Epithelial cell of proximal tubule (primary cell): ENCODE data around the gene PDXK. TPM values are rescaled to one million over a fixed set of nuclear protein-coding genes. Genes with fewer than 3 reads are reported as not detected.

Source experiments
- DNase-seq: peaks from one replicate; pipeline ENCODE4 v3.0.0-alpha.2; 2011; ENCODE audit warnings: low read depth
- H3K4me3 ChIP-seq: 2 replicates; pipeline ENCODE4 v1.5.1; 2011; ENCODE audit warnings: low read depth, mild to moderate bottlenecking, low read length
- CTCF ChIP-seq: conservative IDR thresholded peaks from 2 replicates; pipeline ENCODE4 v1.5.1; 2012; ENCODE audit warnings: low read depth, mild to moderate bottlenecking, low read length
- total RNA-seq: library from RNA; depleted of rRNA; stranded (reverse); fragments of >200 nt; gene quantifications from 2 replicates; pipeline ENCODE4 v1.2.3, GENCODE V29; 2015

The PDXK gene
- total RNA-seq, 1 donor from 2014 or later: 130 TPM

GRCh38 chr21:43733529-43734071 is 14.7 kb downstream of the PDXK start:
- no peak for TF ChIP-seq CTCF
- H3K4me3 ChIP-seq: no peak overlapping the region
- DNase-seq: no peak

- no peak for TF ChIP-seq CTCF
- H3K4me3 ChIP-seq: no peak overlapping the region
- no peak for DNase-seq
These were observed 15.4 kb downstream of the PDXK start for GRCh38 chr21:43734131-43734927.

- no peak for TF ChIP-seq CTCF
- DNase-seq: no peak
- H3K4me3 ChIP-seq: no peak overlapping the region
These were observed 15.9 kb downstream of the PDXK start for GRCh38 chr21:43734928-43735229.

GRCh38 chr21:43735236-43736091 is 16.5 kb downstream of the PDXK start:
- DNase-seq: no peak
- no peak for TF ChIP-seq CTCF
- H3K4me3 ChIP-seq: no peak overlapping the region

GRCh38 chr21:43736224-43736883 is 17.4 kb downstream of the PDXK start:
- no peak for DNase-seq
- no peak overlapping the region for H3K4me3 ChIP-seq
- no peak for TF ChIP-seq CTCF

GRCh38 chr21:43737158-43737950 is 18.4 kb downstream of the PDXK start:
- H3K4me3 ChIP-seq: no peak overlapping the region
- TF ChIP-seq CTCF: no peak
- DNase-seq: no peak
